ENCODE results near the gene KRTAP10-9. TPM values are rescaled to one million over a fixed set of nuclear protein-coding genes. Genes with fewer than 3 reads are reported as not detected.

KRTAP10-9 gene
- total RNA-seq, 1 donor from 2014 or later = not detected

- Histone ChIP-seq H3K9ac (ENCODE audit: low read length) (no peak overlapping the region), H4K20me1 (ENCODE audit: insufficient read depth, low read length) (no peaks in the 10 kb centered on the region), H3K79me2 (ENCODE audit: insufficient read depth, low read length) (no peaks in the 10 kb centered on the region), H3K4me2 (ENCODE audit: low read length) (no peak overlapping the region), H3K9me3 (ENCODE audit: insufficient read depth, low read depth, low read length) (peaks cover 10% of the 10 kb centered on the region), H3K36me3 (ENCODE audit: insufficient read depth, low read length) (no peaks in the 10 kb centered on the region), H3K27me3 (ENCODE audit: insufficient read depth, low read length) (no peaks in the 10 kb centered on the region), H3K27ac (ENCODE audit: low read depth, low read length) (no peak overlapping the region), H3K4me3 (ENCODE audit: insufficient read depth, low read depth, low read length) (no peak overlapping the region), H2AFZ (ENCODE audit: low read depth, low read length) (no peak overlapping the region), H3K4me1 (ENCODE audit: insufficient read depth, low read length) (no peaks in the 10 kb centered on the region)
- DNase-seq (ENCODE audit: low read depth) (no peak), FAIRE-seq (no peak)
- Mint-ChIP-seq H3K9me3 (ENCODE audit: unreplicated experiment) (peaks cover 29% of the 10 kb centered on the region), H3K36me3 (ENCODE audit: low read depth, unreplicated experiment) (no peaks in the 10 kb centered on the region), H3K4me1 (ENCODE audit: low read depth, unreplicated experiment) (no peaks in the 10 kb centered on the region), H3K27me3 (ENCODE audit: low read depth, unreplicated experiment) (peaks cover 20% of the 10 kb centered on the region), H3K27ac (ENCODE audit: unreplicated experiment) (no peak overlapping the region), H3K4me3 (ENCODE audit: unreplicated experiment) (no peak overlapping the region)
- no peak for TF ChIP-seq EZH2 (IDR thresholded peaks at IDR 0.05; ENCODE audit: insufficient read depth, low read length)
- no peak for TF ChIP-seq CTCF (IDR thresholded peaks at IDR 0.05; ENCODE audit: insufficient read depth, low read depth, low read length)
Measured at GRCh38 chr21:44581158-44581557, 45.7 kb upstream of the KRTAP10-9 start.

- peaks cover 33% of the 10 kb centered on the region for H3K9me3 Mint-ChIP-seq (ENCODE audit: unreplicated experiment)
- H3K9ac ChIP-seq (ENCODE audit: low read length) = no peak overlapping the region
- no peaks in the 10 kb centered on the region for H3K36me3 ChIP-seq (ENCODE audit: insufficient read depth, low read length)
- H3K4me3 Mint-ChIP-seq (ENCODE audit: unreplicated experiment) = no peak overlapping the region
- H3K27ac Mint-ChIP-seq (ENCODE audit: unreplicated experiment) = no peak overlapping the region
- H3K27ac ChIP-seq (ENCODE audit: low read depth, low read length) = no peak overlapping the region
- H2AFZ ChIP-seq (ENCODE audit: low read depth, low read length) = no peak overlapping the region
- H4K20me1 ChIP-seq (ENCODE audit: insufficient read depth, low read length) = no peaks in the 10 kb centered on the region
- H3K4me3 ChIP-seq (ENCODE audit: insufficient read depth, low read depth, low read length) = no peak overlapping the region
- FAIRE-seq = no peak
- H3K27me3 ChIP-seq (ENCODE audit: insufficient read depth, low read length) = no peaks in the 10 kb centered on the region
- no peak for TF ChIP-seq CTCF (IDR thresholded peaks at IDR 0.05; ENCODE audit: insufficient read depth, low read depth, low read length)
- no peak for TF ChIP-seq EZH2 (IDR thresholded peaks at IDR 0.05; ENCODE audit: insufficient read depth, low read length)
- no peaks in the 10 kb centered on the region for H3K4me1 ChIP-seq (ENCODE audit: insufficient read depth, low read length)
- no peaks in the 10 kb centered on the region for H3K4me1 Mint-ChIP-seq (ENCODE audit: low read depth, unreplicated experiment)
- peaks cover 29% of the 10 kb centered on the region for H3K27me3 Mint-ChIP-seq (ENCODE audit: low read depth, unreplicated experiment)
- H3K4me2 ChIP-seq (ENCODE audit: low read length) = no peak overlapping the region
- no peaks in the 10 kb centered on the region for H3K36me3 Mint-ChIP-seq (ENCODE audit: low read depth, unreplicated experiment)
- no peak for DNase-seq (ENCODE audit: low read depth)
- no peaks in the 10 kb centered on the region for H3K79me2 ChIP-seq (ENCODE audit: insufficient read depth, low read length)
- H3K9me3 ChIP-seq (ENCODE audit: insufficient read depth, low read depth, low read length) = peaks cover 10% of the 10 kb centered on the region
Measured at GRCh38 chr21:44582055-44582454, 44.8 kb upstream of the KRTAP10-9 start.

- Mint-ChIP-seq H3K4me3 (ENCODE audit: unreplicated experiment) (no peak overlapping the region), H3K4me1 (ENCODE audit: low read depth, unreplicated experiment) (no peaks in the 10 kb centered on the region), H3K9me3 (ENCODE audit: unreplicated experiment) (peaks cover 27% of the 10 kb centered on the region), H3K27me3 (ENCODE audit: low read depth, unreplicated experiment) (peaks cover 30% of the 10 kb centered on the region), H3K27ac (ENCODE audit: unreplicated experiment) (no peak overlapping the region), H3K36me3 (ENCODE audit: low read depth, unreplicated experiment) (no peaks in the 10 kb centered on the region)
- Histone ChIP-seq H3K27ac (ENCODE audit: low read depth, low read length) (no peak overlapping the region), H4K20me1 (ENCODE audit: insufficient read depth, low read length) (no peaks in the 10 kb centered on the region), H3K9ac (ENCODE audit: low read length) (no peak overlapping the region), H3K36me3 (ENCODE audit: insufficient read depth, low read length) (no peaks in the 10 kb centered on the region), H3K4me3 (ENCODE audit: insufficient read depth, low read depth, low read length) (no peak overlapping the region), H3K4me2 (ENCODE audit: low read length) (no peak overlapping the region), H3K9me3 (ENCODE audit: insufficient read depth, low read depth, low read length) (peaks cover 6% of the 10 kb centered on the region), H3K4me1 (ENCODE audit: insufficient read depth, low read length) (no peaks in the 10 kb centered on the region), H3K79me2 (ENCODE audit: insufficient read depth, low read length) (no peaks in the 10 kb centered on the region), H3K27me3 (ENCODE audit: insufficient read depth, low read length) (no peaks in the 10 kb centered on the region), H2AFZ (ENCODE audit: low read depth, low read length) (no peak overlapping the region)
- FAIRE-seq (no peak), DNase-seq (ENCODE audit: low read depth) (no peak)
- TF ChIP-seq EZH2 (IDR thresholded peaks at IDR 0.05; ENCODE audit: insufficient read depth, low read length) (no peak), CTCF (IDR thresholded peaks at IDR 0.05; ENCODE audit: insufficient read depth, low read depth, low read length) (no peak)
Measured at GRCh38 chr21:44583089-44583799, 43.6 kb upstream of the KRTAP10-9 start.

All from astrocyte (in vitro differentiated cells and primary cell).